Panc1 (cell line): ENCODE data around the gene ARHGEF26. TPM values are rescaled to one million over a fixed set of nuclear protein-coding genes. Genes with fewer than 3 reads are reported as not detected.

Experiments
- ATAC-seq: fragments of 200-7000 bp; cut with Tn5 transposase; 2 replicates; pipeline ENCODE4 v1.9.1; 2020; ENCODE audit warnings: mild to moderate bottlenecking, moderate library complexity
- BruUV-seq: library from RNA; stranded (reverse); fragments of 400-500 nt; replicated peaks from 2 replicates; lab custom pipeline; 2021; lab: Mats Ljungman, UMichigan
- CTCF ChIA-PET: fragments of 300-600 bp; sonication (Branson Sonifier 250); formaldehyde crosslinking; loops from one replicate; lab custom pipeline; 2022; ENCODE audit warnings: antibody characterized with exemption; lab: Charles Lee
- POLR2A ChIA-PET: fragments of 300-600 bp; sonication (Branson Sonifier 250); formaldehyde crosslinking; loops from one replicate; lab custom pipeline; 2022; ENCODE audit warnings: antibody characterized with exemption; lab: Charles Lee
- DNase-seq: peaks from one replicate; pipeline ENCODE4 v3.0.0-alpha.2; 2010; ENCODE audit warnings: low read depth, low spot score
- H3K27ac ChIP-seq: 2 replicates; pipeline ENCODE4 v1.5.1; 2011; ENCODE audit warnings: mild to moderate bottlenecking, low read length, inconsistent platforms
- H3K27me3 ChIP-seq: fragments of 200-500 bp; sonication (Bioruptor generic); 2 replicates; pipeline ENCODE4 v1.6.0; 2014; ENCODE audit warnings: low read length, inconsistent platforms; ENCODE audit not compliant: control insufficient read depth, insufficient read depth
- H3K36me3 ChIP-seq: fragments of 200-500 bp; sonication (Bioruptor generic); 2 replicates; pipeline ENCODE4 v1.5.1; 2014; ENCODE audit warnings: inconsistent platforms, mild to moderate bottlenecking, low read length, moderate library complexity; ENCODE audit not compliant: control insufficient read depth, insufficient read depth
- H3K4me1 ChIP-seq: 2 replicates; pipeline ENCODE4 v1.5.1; 2011; ENCODE audit warnings: inconsistent platforms, mild to moderate bottlenecking, low read length, moderate library complexity; ENCODE audit not compliant: control insufficient read depth, insufficient read depth
- H3K4me3 ChIP-seq, 2 experiments: 2 replicates each; pipeline ENCODE4 v1.5.1; 2011 to 2012; ENCODE audit warnings: low read depth in 2 of 2, low read length in 2 of 2, mild to moderate bottlenecking in 2 of 2, inconsistent platforms in 1 of 2, moderate library complexity in 1 of 2
- H3K9me3 ChIP-seq: fragments of 200-500 bp; sonication (Bioruptor generic); 2 replicates; pipeline ENCODE4 v1.5.1; 2014; ENCODE audit warnings: low read depth, mild to moderate bottlenecking, inconsistent platforms, low read length, moderate library complexity; ENCODE audit not compliant: control insufficient read depth, insufficient read depth
- POLR2AphosphoS5 ChIP-seq: IDR thresholded peaks from 2 replicates; pipeline ENCODE4 v1.6.1; 2012; ENCODE audit warnings: mild to moderate bottlenecking, low read depth, low read length, moderate library complexity
- SIN3A ChIP-seq: IDR thresholded peaks from 2 replicates; pipeline ENCODE4 v1.6.1; 2012; ENCODE audit warnings: low read depth, mild to moderate bottlenecking, low read length, moderate library complexity, borderline replicate concordance; ENCODE audit not compliant: insufficient read depth
- TCF7L2 ChIP-seq: IDR thresholded peaks from 2 replicates; pipeline ENCODE4 v1.6.1; 2011; ENCODE audit warnings: mild to moderate bottlenecking, low read depth, low read length, inconsistent platforms
- in situ Hi-C: cut with HindIII; loops from 2 replicates; pipeline ENCODE4 v1.10.0; 2016; ENCODE audit warnings: low sequenced_read_pairs, low pct_unique_long_range_greater_than_20kb
- intact Hi-C: fragments of 100-400 bp; cut with micrococcal nuclease; formaldehyde crosslinking; loops from one replicate; pipeline ENCODE4 v1.10.0; 2022; ENCODE audit not compliant: unreplicated experiment
- total RNA-seq: library from RNA; stranded (reverse); gene quantifications from one replicate; pipeline ENCODE4 v1.2.1, GENCODE V29; 2021; ENCODE audit not compliant: unreplicated experiment
- TF ChIP-seq, protein P1 (sequence below), 2 experiments: IDR thresholded peaks; 2 replicates each; pipeline ENCODE4 v1.6.1; 2011 to 2012; ENCODE audit warnings: low read depth in 2 of 2, control low read depth in 1 of 2, low read length in 1 of 2, mild to moderate bottlenecking in 1 of 2, moderate library complexity in 1 of 2; ENCODE audit not compliant: insufficient read depth in 1 of 2
- TF ChIP-seq, protein P2 (sequence below): fragments of 450-650 bp; IDR thresholded peaks from 2 replicates; pipeline ENCODE4 v1.5.1; 2017; ENCODE audit warnings: mild to moderate bottlenecking

ARHGEF26 gene
- total RNA-seq, 1 experiment from 2014 or later = 2.0 TPM

DNA sequence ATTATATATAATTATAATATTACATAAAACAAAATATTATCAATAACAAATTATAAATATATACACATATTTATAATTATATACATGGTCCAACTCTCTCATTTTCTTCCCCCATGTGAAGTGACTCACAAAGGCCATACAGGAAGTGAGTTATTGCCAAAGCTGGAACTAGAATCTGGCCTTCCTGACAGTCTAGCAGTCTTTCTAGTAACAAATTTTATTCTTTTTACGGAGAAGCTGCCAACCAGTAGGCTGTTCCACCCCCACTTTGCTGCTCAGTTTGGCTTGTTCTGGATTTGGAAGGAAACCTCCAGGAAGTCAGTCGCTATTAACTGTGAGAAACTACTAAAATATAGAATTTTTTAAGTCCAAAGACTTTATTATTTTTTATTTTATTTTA, 123.5 kb downstream of the ARHGEF26 start:
- Histone ChIP-seq H3K27ac (no peak overlapping the region), H3K36me3 (no peaks in the 10 kb centered on the region), H3K9me3 (no peaks in the 10 kb centered on the region), H3K27me3 (no peaks in the 10 kb centered on the region), H3K4me1 (no peaks in the 10 kb centered on the region), H3K4me3 (no peak overlapping the region)
- no TSS peak for BruUV-seq
- TF ChIP-seq, protein P1, sequence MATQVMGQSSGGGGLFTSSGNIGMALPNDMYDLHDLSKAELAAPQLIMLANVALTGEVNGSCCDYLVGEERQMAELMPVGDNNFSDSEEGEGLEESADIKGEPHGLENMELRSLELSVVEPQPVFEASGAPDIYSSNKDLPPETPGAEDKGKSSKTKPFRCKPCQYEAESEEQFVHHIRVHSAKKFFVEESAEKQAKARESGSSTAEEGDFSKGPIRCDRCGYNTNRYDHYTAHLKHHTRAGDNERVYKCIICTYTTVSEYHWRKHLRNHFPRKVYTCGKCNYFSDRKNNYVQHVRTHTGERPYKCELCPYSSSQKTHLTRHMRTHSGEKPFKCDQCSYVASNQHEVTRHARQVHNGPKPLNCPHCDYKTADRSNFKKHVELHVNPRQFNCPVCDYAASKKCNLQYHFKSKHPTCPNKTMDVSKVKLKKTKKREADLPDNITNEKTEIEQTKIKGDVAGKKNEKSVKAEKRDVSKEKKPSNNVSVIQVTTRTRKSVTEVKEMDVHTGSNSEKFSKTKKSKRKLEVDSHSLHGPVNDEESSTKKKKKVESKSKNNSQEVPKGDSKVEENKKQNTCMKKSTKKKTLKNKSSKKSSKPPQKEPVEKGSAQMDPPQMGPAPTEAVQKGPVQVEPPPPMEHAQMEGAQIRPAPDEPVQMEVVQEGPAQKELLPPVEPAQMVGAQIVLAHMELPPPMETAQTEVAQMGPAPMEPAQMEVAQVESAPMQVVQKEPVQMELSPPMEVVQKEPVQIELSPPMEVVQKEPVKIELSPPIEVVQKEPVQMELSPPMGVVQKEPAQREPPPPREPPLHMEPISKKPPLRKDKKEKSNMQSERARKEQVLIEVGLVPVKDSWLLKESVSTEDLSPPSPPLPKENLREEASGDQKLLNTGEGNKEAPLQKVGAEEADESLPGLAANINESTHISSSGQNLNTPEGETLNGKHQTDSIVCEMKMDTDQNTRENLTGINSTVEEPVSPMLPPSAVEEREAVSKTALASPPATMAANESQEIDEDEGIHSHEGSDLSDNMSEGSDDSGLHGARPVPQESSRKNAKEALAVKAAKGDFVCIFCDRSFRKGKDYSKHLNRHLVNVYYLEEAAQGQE (IDR thresholded peaks at IDR 0.05; ENCODE audit: insufficient read depth in 1 of 2, low read depth in 2 of 2, low read length in 1 of 2) = no peak
- TF ChIP-seq TCF7L2 (no peak), SIN3A (no peak), POLR2AphosphoS5 (no peak)
- TF ChIP-seq, protein P2, sequence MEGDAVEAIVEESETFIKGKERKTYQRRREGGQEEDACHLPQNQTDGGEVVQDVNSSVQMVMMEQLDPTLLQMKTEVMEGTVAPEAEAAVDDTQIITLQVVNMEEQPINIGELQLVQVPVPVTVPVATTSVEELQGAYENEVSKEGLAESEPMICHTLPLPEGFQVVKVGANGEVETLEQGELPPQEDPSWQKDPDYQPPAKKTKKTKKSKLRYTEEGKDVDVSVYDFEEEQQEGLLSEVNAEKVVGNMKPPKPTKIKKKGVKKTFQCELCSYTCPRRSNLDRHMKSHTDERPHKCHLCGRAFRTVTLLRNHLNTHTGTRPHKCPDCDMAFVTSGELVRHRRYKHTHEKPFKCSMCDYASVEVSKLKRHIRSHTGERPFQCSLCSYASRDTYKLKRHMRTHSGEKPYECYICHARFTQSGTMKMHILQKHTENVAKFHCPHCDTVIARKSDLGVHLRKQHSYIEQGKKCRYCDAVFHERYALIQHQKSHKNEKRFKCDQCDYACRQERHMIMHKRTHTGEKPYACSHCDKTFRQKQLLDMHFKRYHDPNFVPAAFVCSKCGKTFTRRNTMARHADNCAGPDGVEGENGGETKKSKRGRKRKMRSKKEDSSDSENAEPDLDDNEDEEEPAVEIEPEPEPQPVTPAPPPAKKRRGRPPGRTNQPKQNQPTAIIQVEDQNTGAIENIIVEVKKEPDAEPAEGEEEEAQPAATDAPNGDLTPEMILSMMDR = no peak
- ChIA-PET POLR2A (no interaction called here), CTCF (no interaction called here)
- ATAC-seq (no peak), DNase-seq (no peak)
- intact Hi-C loops (loop anchor here (10.0 kb wide), 1 partner anchor 120 kb away; the partner anchor contains the start of gene ARHGEF26), in situ Hi-C loops (no loop called here)

DNA sequence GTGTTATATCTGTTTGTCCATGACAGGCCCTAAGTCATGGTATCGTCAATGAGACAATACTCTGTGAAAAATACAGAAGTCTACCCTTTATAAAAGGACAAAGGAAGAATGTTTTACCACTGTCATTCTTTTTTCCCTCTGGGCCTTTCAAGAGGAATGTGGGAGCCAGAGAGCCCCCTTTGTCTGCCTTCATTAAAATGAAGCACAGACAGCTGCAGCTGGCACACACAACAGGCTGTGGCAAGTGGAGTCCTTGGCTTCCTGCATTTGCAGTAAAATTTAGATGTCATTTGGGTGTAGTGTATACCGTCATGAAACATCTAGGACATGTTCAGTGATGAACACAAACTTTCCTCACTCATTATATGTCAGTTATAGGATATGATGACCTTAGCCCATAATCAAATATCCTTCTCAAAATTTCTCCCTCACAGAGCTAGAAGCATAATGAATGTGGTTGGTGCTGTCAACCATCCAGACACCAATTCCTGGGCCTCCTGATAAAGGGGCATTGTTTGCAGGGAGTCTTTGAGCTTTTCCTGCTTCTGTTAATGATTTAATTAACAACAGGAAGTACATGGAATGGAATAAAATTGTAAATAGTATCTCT, 126.7 kb downstream of the ARHGEF26 start:
- ChIA-PET POLR2A (no interaction called here), CTCF (no interaction called here)
- no TSS peak for BruUV-seq
- H3K9me3 ChIP-seq = no peaks in the 10 kb centered on the region
- in situ Hi-C loops = no loop called here
- H3K27me3 ChIP-seq = no peaks in the 10 kb centered on the region
- H3K27ac ChIP-seq = no peak overlapping the region
- TF ChIP-seq, protein P2 = no peak
- TF ChIP-seq, protein P1 (IDR thresholded peaks at IDR 0.05; ENCODE audit: insufficient read depth in 1 of 2, low read depth in 2 of 2, low read length in 1 of 2) = no peak
- TF ChIP-seq POLR2AphosphoS5 (no peak), TCF7L2 (no peak), SIN3A (no peak)
- peaks cover 7% of the 10 kb centered on the region for H3K36me3 ChIP-seq
- H3K4me3 ChIP-seq = no peak overlapping the region
- no peak for ATAC-seq
- DNase-seq = no peak
- intact Hi-C loops = loop anchor here (10.0 kb wide), 1 partner anchor 123 kb away; the partner anchor contains the start of gene ARHGEF26
- no peaks in the 10 kb centered on the region for H3K4me1 ChIP-seq
